K562 (cell line): Measurements from ENCODE around the gene CMTM4. TPM values are rescaled to one million over a fixed set of nuclear protein-coding genes. Genes with fewer than 3 reads are reported as not detected.

Experiments
- ARHGAP35 ChIP-seq: fragments of 450-650 bp; IDR thresholded peaks from 2 replicates; pipeline ENCODE4 v1.6.1; 2018; ENCODE audit not compliant: partially characterized antibody
- CREM ChIP-seq: IDR thresholded peaks from 2 replicates; pipeline ENCODE4 v1.6.1; 2014; ENCODE audit warnings: antibody characterized with exemption, low read depth
- CUX1 ChIP-seq: fragments of 200-800 bp; sonication (Bioruptor generic); IDR thresholded peaks from 2 replicates; pipeline ENCODE4 v1.6.1; 2016; ENCODE audit warnings: missing genetic modification characterization, missing compliant biosample characterization
- DDX20 ChIP-seq: fragments of 450-650 bp; IDR thresholded peaks from 2 replicates; pipeline ENCODE4 v1.6.1; 2016; ENCODE audit warnings: missing genetic modification characterization, low read depth, mild to moderate bottlenecking, missing compliant biosample characterization, moderate library complexity
- DIDO1 ChIP-seq: fragments of 450-650 bp; IDR thresholded peaks from 2 replicates; pipeline ENCODE4 v1.6.1; 2016; ENCODE audit warnings: low read depth, missing biosample characterization, missing genetic modification characterization
- DMBX1 ChIP-seq: fragments of 250-450 bp; sonication (Bioruptor Pico); IDR thresholded peaks from 2 replicates; pipeline ENCODE4 v1.8.0; 2022; ENCODE audit warnings: inconsistent platforms, mild to moderate bottlenecking, moderate library complexity, borderline replicate concordance
- ETV5 ChIP-seq: sonication (generic); formaldehyde crosslinking; IDR thresholded peaks from 2 replicates; pipeline ENCODE4 v1.4.0; 2020; ENCODE audit warnings: low read depth, mild to moderate bottlenecking, missing genetic modification reagents
- HMGN3 ChIP-seq: IDR thresholded peaks from 2 replicates; pipeline ENCODE4 v1.6.1; 2011; ENCODE audit warnings: borderline replicate concordance, low read depth, mild to moderate bottlenecking, mixed read lengths, low read length; ENCODE audit not compliant: insufficient read length; ENCODE audit errors: extremely low read depth
- PRDM10 ChIP-seq: fragments of 450-650 bp; IDR thresholded peaks from 2 replicates; pipeline ENCODE4 v1.6.1; 2018; ENCODE audit not compliant: partially characterized antibody
- TSC22D4 ChIP-seq: fragments of 450-650 bp; IDR thresholded peaks from 2 replicates; pipeline ENCODE4 v1.6.1; 2016; ENCODE audit warnings: missing genetic modification characterization, missing biosample characterization, control low read depth
- ZNF12 ChIP-seq: sonication (generic); formaldehyde crosslinking; IDR thresholded peaks from 2 replicates; pipeline ENCODE4 v1.4.0; 2020; ENCODE audit warnings: mild to moderate bottlenecking, missing genetic modification reagents
- ZNF146 ChIP-seq: IDR thresholded peaks from one replicate; pipeline ENCODE4 v1.6.1; 2018; ENCODE audit warnings: missing compliant biosample characterization; ENCODE audit not compliant: unreplicated experiment
- ZNF280A ChIP-seq: fragments of 450-650 bp; IDR thresholded peaks from 2 replicates; pipeline ENCODE4 v1.6.1; 2018; ENCODE audit warnings: mild to moderate bottlenecking, low read depth; ENCODE audit not compliant: partially characterized antibody
- ZSCAN29 ChIP-seq: fragments of 450-650 bp; IDR thresholded peaks from 2 replicates; pipeline ENCODE4 v1.6.1; 2017
- polyA plus RNA-seq, 8 experiments: library from polyadenylated mRNA; depleted of rRNA in 4 of 8; stranded (reverse) in 5 of 8; unstranded in 3 of 8; fragments of >200 nt; fragmentation: Nextera tagmentation in 2 of 8; fragmentation: Illumina TruSeq in 1 of 8; extraction: Ambion mirVana in 2 of 8; extraction: Trizol in 1 of 8; gene quantifications; 2 replicates each; pipeline versions ENCODE4 v1.2.1 to v1.2.3, GENCODE V29; 2011 to 2014; ENCODE audit warnings: inconsistent platforms in 1 of 8, missing spikeins in 1 of 8
- total RNA-seq, 7 experiments: library from RNA; depleted of rRNA in 6 of 7; stranded (reverse); fragments of >200 nt in 6 of 7; fragmentation: Illumina TruSeq in 2 of 7; extraction: Trizol in 2 of 7; gene quantifications; 2 replicates each; pipeline versions ENCODE4 v1.2.1 to v1.2.3, GENCODE V29; 2011 to 2021; ENCODE audit warnings: low replicate concordance in 1 of 7
- TF ChIP-seq, protein P1 (sequence below): fragments of 250-450 bp; sonication (Bioruptor Pico); IDR thresholded peaks from 2 replicates; pipeline ENCODE4 v1.5.0; 2020; ENCODE audit warnings: mild to moderate bottlenecking

Gene CMTM4
- total and polyA plus RNA-seq, 9 of the 15 experiments (the other 6 are each of a cell fraction or from before 2014, with no cell fraction given), result 2.0 to 21.3 (median 12.5) TPM

DNA sequence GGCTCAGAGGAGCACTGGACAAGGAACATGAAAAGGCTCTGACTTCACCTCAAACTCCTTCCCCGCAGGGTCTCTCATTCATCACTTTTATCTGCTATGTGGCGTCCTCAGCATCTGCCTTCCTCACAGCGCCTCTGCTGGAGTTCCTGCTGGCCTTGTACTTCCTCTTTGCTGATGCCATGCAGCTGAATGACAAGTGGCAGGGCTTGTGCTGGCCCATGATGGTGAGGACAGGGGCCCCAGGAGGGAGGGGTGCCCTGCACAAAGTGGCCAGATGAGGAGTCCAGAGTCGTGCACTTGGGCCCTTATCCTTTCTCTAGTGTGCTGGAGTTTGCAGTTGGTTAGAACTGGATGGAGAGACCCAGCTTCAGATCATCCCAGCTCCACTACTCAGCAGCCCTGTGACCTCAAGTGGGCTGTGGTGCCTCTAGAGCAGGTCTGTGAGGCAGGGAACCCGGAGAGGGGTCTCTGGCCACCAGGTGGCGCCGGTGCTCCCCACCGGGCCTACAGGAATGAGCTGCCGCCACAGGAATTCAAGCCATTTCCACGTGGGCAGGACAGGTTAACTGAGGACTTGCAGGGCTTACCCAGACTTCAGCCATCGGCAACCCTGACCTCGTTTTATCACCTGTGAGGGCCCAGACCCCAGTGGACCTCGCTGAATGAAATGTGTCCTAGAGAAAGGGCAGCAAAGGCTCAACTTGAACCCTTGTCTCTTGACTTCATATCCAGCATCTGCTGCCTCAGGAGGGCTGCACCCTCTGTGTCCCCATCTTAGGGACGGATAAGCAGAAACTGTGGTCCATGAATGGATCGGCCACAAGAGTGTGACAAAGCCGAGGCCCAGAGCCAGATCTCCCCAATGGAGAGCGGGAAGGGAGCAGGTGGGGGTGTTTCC is 88.1 kb downstream of the CMTM4 start (continued):
- TF ChIP-seq, protein P1, sequence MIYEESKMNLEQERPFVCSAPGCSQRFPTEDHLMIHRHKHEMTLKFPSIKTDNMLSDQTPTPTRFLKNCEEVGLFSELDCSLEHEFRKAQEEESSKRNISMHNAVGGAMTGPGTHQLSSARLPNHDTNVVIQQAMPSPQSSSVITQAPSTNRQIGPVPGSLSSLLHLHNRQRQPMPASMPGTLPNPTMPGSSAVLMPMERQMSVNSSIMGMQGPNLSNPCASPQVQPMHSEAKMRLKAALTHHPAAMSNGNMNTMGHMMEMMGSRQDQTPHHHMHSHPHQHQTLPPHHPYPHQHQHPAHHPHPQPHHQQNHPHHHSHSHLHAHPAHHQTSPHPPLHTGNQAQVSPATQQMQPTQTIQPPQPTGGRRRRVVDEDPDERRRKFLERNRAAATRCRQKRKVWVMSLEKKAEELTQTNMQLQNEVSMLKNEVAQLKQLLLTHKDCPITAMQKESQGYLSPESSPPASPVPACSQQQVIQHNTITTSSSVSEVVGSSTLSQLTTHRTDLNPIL (CRISPR knock-in tag), result no peak
- TF ChIP-seq ZNF280A, result no peak
- peak; percentile 83; the same call in 1 of the 2 replicates for TF ChIP-seq DMBX1 (CRISPR knock-in tag)
- no peak for TF ChIP-seq DDX20 (tag)
- no peak for TF ChIP-seq ZNF12 (CRISPR knock-in tag)
- 0 out of 2 replicates have a peak, but pooled peaks have one; percentile 12 for TF ChIP-seq ETV5 (CRISPR knock-in tag)
- no peak for TF ChIP-seq ZNF146 (CRISPR knock-in tag)
- no peak for TF ChIP-seq ZSCAN29
- TF ChIP-seq DIDO1 (tag), result no peak
- TF ChIP-seq ARHGAP35, result no peak
- no peak for TF ChIP-seq HMGN3
- no peak for TF ChIP-seq CUX1 (CRISPR knock-in tag)
- no peak for TF ChIP-seq CREM
- TF ChIP-seq TSC22D4, result no peak
- TF ChIP-seq PRDM10, result no peak
